Measurements from ENCODE around the gene SLC38A6.

DNA sequence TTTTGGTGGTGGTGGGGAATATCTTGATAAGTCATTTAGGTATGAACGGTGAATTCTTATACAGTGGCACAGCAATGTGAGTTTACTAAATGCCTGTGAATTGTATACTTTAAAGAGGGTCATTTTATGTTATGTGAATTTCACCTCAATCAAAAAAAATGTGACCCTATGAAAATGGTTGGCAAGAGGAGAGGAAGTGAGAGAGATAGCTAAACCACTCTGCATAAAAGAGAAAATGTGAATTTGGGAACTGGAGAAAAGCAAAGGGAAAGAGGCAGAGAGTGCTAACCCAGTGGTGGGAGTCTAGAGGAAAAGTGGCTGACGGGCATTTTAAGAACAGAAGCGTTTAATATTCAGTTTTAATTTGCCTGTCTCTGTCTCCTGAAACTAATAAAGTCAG is 93.8 kb downstream of the SLC38A6 start:
- TF ChIP-seq CTCF (IDR thresholded peaks at IDR 0.05) (no peak), POLR2AphosphoS5 (IDR thresholded peaks at IDR 0.05) (no peak)
